Pancreas (tissue), 10 donors: ENCODE results near the gene ZNF726. TPM values are rescaled to one million over a fixed set of nuclear protein-coding genes. Genes with fewer than 3 reads are reported as not detected.

Experiments used
- ATAC-seq, 4 donors: fragments of 200-7000 bp; cut with Tn5 transposase; one replicate each; pipeline versions ENCODE4 v1.8.0 to v1.9.1; 2020; ENCODE audit warnings: mild to moderate bottlenecking in 4 of 4, moderate library complexity in 4 of 4
- DNase-seq, 6 donors: peaks; one replicate each; pipeline ENCODE4 v3.0.0-alpha.2; 2020
- FAIRE-seq: peaks from 2 replicates; lab custom pipeline; 2012; peaks lifted over from hg19 to GRCh38; lab: Jason Lieb, UNC
- H3K27ac ChIP-seq, 4 donors: fragments of 200-600 bp; sonication (generic); 1 replicate in 3 of 4; 2 replicates in 1 of 4; pipeline versions ENCODE4 v1.5.0 to v1.8.0; 2020
- H3K27me3 ChIP-seq, 4 donors: fragments of 200-600 bp; one replicate each; pipeline ENCODE4 v1.8.0; 2021
- H3K36me3 ChIP-seq, 3 donors: fragments of 200-600 bp; sonication (generic) in 1 of 3; one replicate each; pipeline versions ENCODE4 v1.5.0 to v1.8.0; 2020 to 2021
- H3K4me1 ChIP-seq, 3 donors: fragments of 200-600 bp; one replicate each; pipeline ENCODE4 v1.8.0; 2021
- H3K4me3 ChIP-seq, 4 donors: fragments of 200-600 bp; sonication (generic) in 2 of 4; one replicate each; pipeline versions ENCODE4 v1.5.0 to v1.8.0; 2020 to 2021
- H3K9me3 ChIP-seq, 4 donors: fragments of 200-600 bp; one replicate each; pipeline ENCODE4 v1.8.0; 2021
- WGBS, 2 donors: extraction: QIAGEN DNeasy Blood & Tissue Kit; methylation state at CpG; one replicate each; pipeline ENCODE4 v1.1.7; 2013; 5-methylcytosine and 5-hydroxymethylcytosine counted together
- intact Hi-C, 3 donors: fragments of 100-400 bp; cut with DNase I; formaldehyde crosslinking; loops; one replicate each; pipeline versions ENCODE4 v1.11.1 to v1.14.2; 2022
- polyA plus RNA-seq, 2 donors: library from polyadenylated mRNA; stranded (reverse); fragments of 200-250 nt; gene quantifications; one replicate each; pipeline ENCODE4 v1.2.3, GENCODE V29; 2013
- total RNA-seq, 6 donors: library from RNA; stranded (reverse); fragmentation: NEBNext Ultra II Directional in 4 of 6; extraction: Animal tissue kit (Norgen Biotek cat#: 25700) in 4 of 6; gene quantifications; one replicate each; pipeline versions ENCODE4 v1.2.1 to v1.2.4, GENCODE V29; 2021 to 2023
- TF ChIP-seq, protein P1 (sequence below), 4 donors: fragments of 200-600 bp; sonication (generic) in 3 of 4; IDR thresholded peaks; one replicate each; pipeline versions ENCODE4 v1.5.0 to v1.8.0; 2021; ENCODE audit warnings: antibody characterized with exemption in 4 of 4
- donor health status: healthy with polysubstance abuse.
- donor health status: DM: no; HTN: no; CAD: no; lungs with moderate emphysema.
- donor health status: DM: no; HTN: no; CAD: no.
- donor health status: control.
- donor health status: control.
- donor health status: Bipolar disorder and iron deficiency.
- donor health status: DM: yes; HTN: yes; CAD: no.
- donor health status: DM: no; HTN: no; CAD: no.
- donor health status: DM: no; HTN: no; CAD: no.
- donor health status: DM: yes; HTN: yes; CAD: no.

The ZNF726 gene
- under 1 TPM; 0.51 to 0.90 (median 0.71) TPM for total RNA-seq
- polyA plus RNA-seq, result 1 to 10 TPM in 1 of 2 donors, under 1 TPM in 1; 0.87 to 1.4 TPM

DNA sequence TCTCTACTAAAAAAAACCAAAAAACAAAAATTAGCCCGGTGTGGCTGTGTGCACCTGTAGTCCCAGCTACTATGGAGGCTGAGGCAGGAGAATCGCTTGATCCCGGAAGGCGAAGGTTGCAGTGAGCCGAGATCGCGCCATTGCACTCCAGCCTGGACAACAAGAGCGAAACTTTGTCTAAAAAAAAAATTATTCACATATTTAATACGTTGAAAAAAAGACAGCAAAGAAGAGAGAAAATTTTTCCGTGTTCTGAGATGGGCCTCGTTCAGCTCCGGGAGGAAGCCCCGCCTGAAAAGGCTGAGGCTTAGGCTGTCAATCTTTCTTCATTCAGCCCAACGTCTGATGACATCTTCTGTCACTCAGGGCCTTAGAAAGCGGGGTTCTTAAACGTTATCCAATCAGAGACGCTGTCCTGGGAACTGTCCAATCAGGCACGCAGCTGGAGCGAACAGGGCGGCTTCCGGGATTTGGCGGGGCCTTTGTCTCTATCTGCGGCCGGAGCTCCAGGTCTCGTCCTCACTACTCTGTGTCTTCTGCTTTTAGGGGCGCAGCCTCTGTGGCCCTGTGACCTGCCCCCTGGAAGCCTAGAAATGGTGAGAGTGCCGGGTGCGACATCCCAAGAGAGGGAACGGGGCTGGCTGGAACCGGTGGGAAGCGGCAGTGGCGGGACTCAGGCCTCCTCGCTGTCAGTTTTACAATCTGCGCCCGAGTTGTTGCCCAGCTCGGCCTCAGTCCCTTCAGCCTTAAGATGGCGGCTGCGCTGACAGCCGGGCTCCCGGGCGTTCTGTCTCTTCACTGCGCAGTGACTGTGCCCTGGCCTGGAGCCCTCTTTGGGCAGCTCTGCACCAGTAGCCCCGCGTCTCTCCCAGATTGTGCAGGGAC, at the start of gene ZNF726:
TSS of gene ZNF726 (plus strand) at position 485 of the 885 bp plus-strand sequence. CDS start at position 594, 109 bp downstream.
- FAIRE-seq, result no peak

DNA sequence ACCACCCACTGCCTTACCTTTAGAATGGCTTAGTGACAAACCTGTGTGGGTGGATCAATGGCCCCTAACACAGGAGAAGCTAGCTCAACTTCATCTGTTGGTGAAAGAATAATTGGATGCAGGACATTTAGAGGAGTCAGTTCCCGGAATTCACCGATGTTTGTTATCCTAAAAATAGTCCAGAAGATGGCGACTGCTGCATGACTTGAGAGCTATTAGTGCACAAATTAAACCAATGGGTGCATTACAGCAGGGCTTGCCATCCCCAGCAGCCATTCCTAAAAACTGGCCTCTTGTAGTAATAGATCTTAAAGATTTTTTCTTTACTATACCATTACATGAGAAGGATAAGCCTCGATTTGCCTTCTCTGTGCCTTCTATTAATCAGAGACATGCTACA, 46.8 kb upstream of the ZNF726 start:
- intact Hi-C loops, result no loop called here

More for the DNA sequence above, at the start of gene ZNF726:
- H3K4me1 ChIP-seq, result no peaks in the 10 kb centered on the region
- ATAC-seq (peak; percentile 81 to 95 (median 92)), DNase-seq (peak; percentile 45 to 78 (median 68))
- no peaks in the 10 kb centered on the region for H3K36me3 ChIP-seq
- peak within 1 kb of the TSS in 2 of 4 donors; percentile 46 to 55 for H3K27ac ChIP-seq
- peak within 1 kb of the TSS; percentile 27 to 49 (median 40) for H3K4me3 ChIP-seq
- H3K9me3 ChIP-seq, result no peaks in the 10 kb centered on the region
- intact Hi-C loops, result no loop called here
- 12 to 16% methylated on average over 44 of the region's 44 CpGs for WGBS, 2 donors
- no peaks in the 10 kb centered on the region for H3K27me3 ChIP-seq
- TF ChIP-seq, protein P1, sequence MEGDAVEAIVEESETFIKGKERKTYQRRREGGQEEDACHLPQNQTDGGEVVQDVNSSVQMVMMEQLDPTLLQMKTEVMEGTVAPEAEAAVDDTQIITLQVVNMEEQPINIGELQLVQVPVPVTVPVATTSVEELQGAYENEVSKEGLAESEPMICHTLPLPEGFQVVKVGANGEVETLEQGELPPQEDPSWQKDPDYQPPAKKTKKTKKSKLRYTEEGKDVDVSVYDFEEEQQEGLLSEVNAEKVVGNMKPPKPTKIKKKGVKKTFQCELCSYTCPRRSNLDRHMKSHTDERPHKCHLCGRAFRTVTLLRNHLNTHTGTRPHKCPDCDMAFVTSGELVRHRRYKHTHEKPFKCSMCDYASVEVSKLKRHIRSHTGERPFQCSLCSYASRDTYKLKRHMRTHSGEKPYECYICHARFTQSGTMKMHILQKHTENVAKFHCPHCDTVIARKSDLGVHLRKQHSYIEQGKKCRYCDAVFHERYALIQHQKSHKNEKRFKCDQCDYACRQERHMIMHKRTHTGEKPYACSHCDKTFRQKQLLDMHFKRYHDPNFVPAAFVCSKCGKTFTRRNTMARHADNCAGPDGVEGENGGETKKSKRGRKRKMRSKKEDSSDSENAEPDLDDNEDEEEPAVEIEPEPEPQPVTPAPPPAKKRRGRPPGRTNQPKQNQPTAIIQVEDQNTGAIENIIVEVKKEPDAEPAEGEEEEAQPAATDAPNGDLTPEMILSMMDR (IDR thresholded peaks at IDR 0.05), result no peak

DNA sequence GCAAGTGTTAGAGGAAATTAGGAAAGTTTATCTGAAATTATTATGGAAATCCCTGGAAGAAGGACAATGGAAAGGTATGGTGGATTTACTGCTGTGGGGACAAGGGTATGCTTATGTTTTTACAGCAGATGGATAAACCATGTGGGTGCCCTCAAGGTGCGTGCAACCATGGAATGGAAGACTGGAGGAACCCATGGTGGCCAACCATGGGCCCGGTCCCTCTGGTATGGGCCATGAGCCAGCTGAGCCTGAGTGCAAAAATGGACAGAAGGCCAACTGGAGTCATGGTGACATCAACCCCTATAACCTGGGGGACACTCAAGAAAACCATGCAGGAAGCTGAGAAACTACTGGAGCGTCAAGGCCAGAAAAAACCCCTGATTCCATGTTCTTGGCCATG, 46.1 kb upstream of the ZNF726 start:
- ATAC-seq (no peak), DNase-seq (no peak), FAIRE-seq (no peak)
- Histone ChIP-seq H3K4me3 (no peak overlapping the region), H3K27ac (no peak overlapping the region), H3K36me3 (no peaks in the 10 kb centered on the region), H3K27me3 (no peaks in the 10 kb centered on the region), H3K9me3 (no peaks in the 10 kb centered on the region), H3K4me1 (no peaks in the 10 kb centered on the region)
- intact Hi-C loops, result no loop called here
- 92 to 100% methylated on average over 3 of the region's 3 CpGs for WGBS, 2 donors
- TF ChIP-seq, protein P1 (IDR thresholded peaks at IDR 0.05), result no peak

More for the DNA sequence above, 46.8 kb upstream of the ZNF726 start:
- 79 to 85% methylated on average over 4 of the region's 4 CpGs for WGBS, 2 donors
- Histone ChIP-seq H3K4me3 (no peak overlapping the region), H3K9me3 (no peaks in the 10 kb centered on the region), H3K36me3 (no peaks in the 10 kb centered on the region), H3K4me1 (no peaks in the 10 kb centered on the region), H3K27me3 (no peaks in the 10 kb centered on the region), H3K27ac (no peak overlapping the region)
- TF ChIP-seq, protein P1 (IDR thresholded peaks at IDR 0.05), result no peak
- FAIRE-seq, result no peak
- ATAC-seq, result no peak
- no peak for DNase-seq

DNA sequence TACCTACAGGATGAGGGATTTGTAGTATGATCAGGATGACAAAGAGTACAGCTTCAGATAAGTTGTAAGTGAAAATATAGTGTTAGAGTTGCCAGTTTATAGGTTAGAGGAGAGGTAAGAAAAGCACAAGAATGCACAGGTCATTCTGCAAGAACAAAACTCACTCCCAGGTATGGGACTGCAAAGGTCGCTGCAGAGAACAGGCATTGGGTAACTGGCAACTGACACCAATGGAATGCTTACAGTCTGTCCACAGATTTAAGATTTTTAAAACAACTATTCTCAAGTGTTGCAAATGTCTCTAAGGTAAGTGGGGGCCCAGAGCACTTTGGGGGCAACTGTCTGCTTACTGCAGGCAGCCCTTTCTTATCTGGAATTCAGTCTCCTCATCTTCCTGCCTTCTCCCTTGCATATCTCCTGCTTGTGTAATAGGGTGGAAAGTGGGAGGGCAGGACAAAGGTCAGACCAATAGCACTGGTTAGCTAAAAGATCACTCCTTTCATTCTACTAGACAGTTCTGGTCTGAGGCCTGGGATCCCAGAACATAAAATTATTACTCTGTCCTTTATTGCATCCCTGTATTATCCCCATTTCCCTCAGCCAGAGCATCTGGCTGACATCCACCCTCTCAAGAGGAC, 42.3 kb upstream of the ZNF726 start:
- Histone ChIP-seq H3K4me1 (no peaks in the 10 kb centered on the region), H3K27me3 (no peaks in the 10 kb centered on the region), H3K9me3 (no peaks in the 10 kb centered on the region), H3K27ac (no peak overlapping the region), H3K36me3 (no peaks in the 10 kb centered on the region), H3K4me3 (no peak overlapping the region)
- ATAC-seq (no peak), FAIRE-seq (no peak), DNase-seq (no peak)
- TF ChIP-seq, protein P1 (IDR thresholded peaks at IDR 0.05), result no peak
- intact Hi-C loops, result loop anchor here in 2 of 3 donors (5.0 kb wide), 1 partner anchor 95 kb away; no protein-coding TSS in a partner anchor
- WGBS, 2 donors, result 85 to 94% methylated on average over 1 of the region's 1 CpG
